Mesodermal cell (in vitro differentiated cells): ENCODE results near the gene TMEM252.

Experiments
- H3K27ac ChIP-seq: 2 replicates; pipeline ENCODE4 v1.7.0; 2013; ENCODE audit warnings: mild to moderate bottlenecking, low read depth, low read length, moderate library complexity; ENCODE audit not compliant: severe bottlenecking
- H3K36me3 ChIP-seq: 2 replicates; pipeline ENCODE4 v1.7.1; 2013; ENCODE audit warnings: mild to moderate bottlenecking, low read length, moderate library complexity; ENCODE audit not compliant: control insufficient read depth, insufficient read depth
- H3K4me1 ChIP-seq: one replicate; pipeline ENCODE4 v1.7.1; 2013; ENCODE audit warnings: mild to moderate bottlenecking, low read length; ENCODE audit not compliant: insufficient read depth, control insufficient read depth, poor library complexity, severe bottlenecking
- H3K4me3 ChIP-seq: 2 replicates; pipeline ENCODE4 v1.7.0; 2013; ENCODE audit warnings: low read length, control low read depth, mild to moderate bottlenecking; ENCODE audit not compliant: insufficient read depth, poor library complexity, severe bottlenecking; ENCODE audit errors: extremely low read depth
- H3K9me3 ChIP-seq: 2 replicates; pipeline ENCODE4 v1.7.1; 2013; ENCODE audit warnings: mild to moderate bottlenecking, low read length, moderate library complexity; ENCODE audit not compliant: control insufficient read depth
- WGBS, 2 experiments: methylation state at CpG; one replicate each; pipeline ENCODE4 v1.1.5; 2013; ENCODE audit warnings: missing lambda C conversion rate in 2 of 2; ENCODE audit not compliant: insufficient coverage in 2 of 2; 5-methylcytosine and 5-hydroxymethylcytosine counted together

TMEM252 gene

GRCh38 chr9:68560071-68560844 lies 19.6 kb upstream of the TMEM252 start:
- H3K27ac ChIP-seq = no peak overlapping the region
- no peak overlapping the region for H3K4me3 ChIP-seq
- WGBS, 2 experiments = 53% methylated on average over 10 to 14 of the region's 14 CpGs
- H3K9me3 ChIP-seq = no peaks in the 10 kb centered on the region
- peaks cover 7% of the 10 kb centered on the region for H3K4me1 ChIP-seq
- no peaks in the 10 kb centered on the region for H3K36me3 ChIP-seq

- WGBS, 2 experiments = 91% methylated on average over 4 of the region's 5 CpGs; no CpG with 5 or more reads in 1 of the 2 experiments
- no peaks in the 10 kb centered on the region for H3K9me3 ChIP-seq
Observed at GRCh38 chr9:68558545-68558944, 17.9 kb upstream of the TMEM252 start.

GRCh38 chr9:68555437-68556150 lies 14.9 kb upstream of the TMEM252 start:
- Histone ChIP-seq H3K4me1 (peaks cover 15% of the 10 kb centered on the region), H3K9me3 (no peaks in the 10 kb centered on the region), H3K27ac (no peak overlapping the region), H3K4me3 (no peak overlapping the region), H3K36me3 (no peaks in the 10 kb centered on the region)
- 38 to 43% methylated on average over 1 of the region's 1 CpG for WGBS, 2 experiments

More at GRCh38 chr9:68558545-68558944, 17.9 kb upstream of the TMEM252 start:
- H3K36me3 ChIP-seq = no peaks in the 10 kb centered on the region
- no peak overlapping the region for H3K4me3 ChIP-seq
- peaks cover 7% of the 10 kb centered on the region for H3K4me1 ChIP-seq
- no peak overlapping the region for H3K27ac ChIP-seq

GRCh38 chr9:68552700-68553476 lies 12.2 kb upstream of the TMEM252 start:
- Histone ChIP-seq H3K4me3 (no peak overlapping the region), H3K36me3 (no peaks in the 10 kb centered on the region), H3K9me3 (no peaks in the 10 kb centered on the region), H3K4me1 (peaks cover 13% of the 10 kb centered on the region), H3K27ac (no peak overlapping the region)
- WGBS, 2 experiments = no CpG with 5 or more reads among the region's 3 CpGs

- H3K4me1 ChIP-seq = peaks cover 13% of the 10 kb centered on the region
- H3K4me3 ChIP-seq = no peak overlapping the region
- no peak overlapping the region for H3K27ac ChIP-seq
- 60% methylated on average over 1 of the region's 4 CpGs; no CpG with 5 or more reads in 1 of the 2 experiments for WGBS, 2 experiments
- H3K9me3 ChIP-seq = no peaks in the 10 kb centered on the region
- no peaks in the 10 kb centered on the region for H3K36me3 ChIP-seq
Observed at GRCh38 chr9:68551191-68551590, 10.5 kb upstream of the TMEM252 start.

- H3K9me3 ChIP-seq = no peaks in the 10 kb centered on the region
- no peak overlapping the region for H3K27ac ChIP-seq
- H3K4me1 ChIP-seq = peaks cover 13% of the 10 kb centered on the region
- H3K4me3 ChIP-seq = no peak overlapping the region
- no peaks in the 10 kb centered on the region for H3K36me3 ChIP-seq
- WGBS, 2 experiments = 0% methylated on average over 1 of the region's 3 CpGs; no CpG with 5 or more reads in 1 of the 2 experiments
Observed at GRCh38 chr9:68548241-68548640, 7.6 kb upstream of the TMEM252 start.

- Histone ChIP-seq H3K4me3 (no peak overlapping the region), H3K9me3 (no peaks in the 10 kb centered on the region), H3K27ac (no peak overlapping the region), H3K36me3 (no peaks in the 10 kb centered on the region), H3K4me1 (peaks cover 6% of the 10 kb centered on the region)
Observed at GRCh38 chr9:68547417-68547816, 6.7 kb upstream of the TMEM252 start.

- Histone ChIP-seq H3K36me3 (no peaks in the 10 kb centered on the region), H3K27ac (no peak overlapping the region), H3K4me1 (no peaks in the 10 kb centered on the region), H3K4me3 (no peak overlapping the region), H3K9me3 (no peaks in the 10 kb centered on the region)
- WGBS, 2 experiments = 79 to 94% methylated on average over 2 to 4 of the region's 6 CpGs
Observed at GRCh38 chr9:68546596-68547390, 6.1 kb upstream of the TMEM252 start.

GRCh38 chr9:68545033-68545705 lies 4.5 kb upstream of the TMEM252 start:
- 93 to 100% methylated on average over 2 of the region's 3 CpGs for WGBS, 2 experiments
- Histone ChIP-seq H3K4me3 (no peak overlapping the region), H3K4me1 (no peaks in the 10 kb centered on the region), H3K9me3 (no peaks in the 10 kb centered on the region), H3K36me3 (no peaks in the 10 kb centered on the region), H3K27ac (no peak overlapping the region)

GRCh38 chr9:68541568-68541967 lies 885 bp upstream of the TMEM252 start:
- Histone ChIP-seq H3K36me3 (no peaks in the 10 kb centered on the region), H3K9me3 (no peaks in the 10 kb centered on the region), H3K27ac (no peak overlapping the region), H3K4me3 (no peak overlapping the region), H3K4me1 (no peaks in the 10 kb centered on the region)
- WGBS, 2 experiments = 70 to 96% methylated on average over 1 to 2 of the region's 2 CpGs
